Globus pallidus (tissue), 1 donor: ENCODE measurements around the gene RND3.

Source experiments
- DNase-seq: peaks from one replicate; pipeline ENCODE4 v3.0.0-alpha.2; 2015; ENCODE audit warnings: low spot score

The RND3 gene, protein sequence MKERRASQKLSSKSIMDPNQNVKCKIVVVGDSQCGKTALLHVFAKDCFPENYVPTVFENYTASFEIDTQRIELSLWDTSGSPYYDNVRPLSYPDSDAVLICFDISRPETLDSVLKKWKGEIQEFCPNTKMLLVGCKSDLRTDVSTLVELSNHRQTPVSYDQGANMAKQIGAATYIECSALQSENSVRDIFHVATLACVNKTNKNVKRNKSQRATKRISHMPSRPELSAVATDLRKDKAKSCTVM

DNA sequence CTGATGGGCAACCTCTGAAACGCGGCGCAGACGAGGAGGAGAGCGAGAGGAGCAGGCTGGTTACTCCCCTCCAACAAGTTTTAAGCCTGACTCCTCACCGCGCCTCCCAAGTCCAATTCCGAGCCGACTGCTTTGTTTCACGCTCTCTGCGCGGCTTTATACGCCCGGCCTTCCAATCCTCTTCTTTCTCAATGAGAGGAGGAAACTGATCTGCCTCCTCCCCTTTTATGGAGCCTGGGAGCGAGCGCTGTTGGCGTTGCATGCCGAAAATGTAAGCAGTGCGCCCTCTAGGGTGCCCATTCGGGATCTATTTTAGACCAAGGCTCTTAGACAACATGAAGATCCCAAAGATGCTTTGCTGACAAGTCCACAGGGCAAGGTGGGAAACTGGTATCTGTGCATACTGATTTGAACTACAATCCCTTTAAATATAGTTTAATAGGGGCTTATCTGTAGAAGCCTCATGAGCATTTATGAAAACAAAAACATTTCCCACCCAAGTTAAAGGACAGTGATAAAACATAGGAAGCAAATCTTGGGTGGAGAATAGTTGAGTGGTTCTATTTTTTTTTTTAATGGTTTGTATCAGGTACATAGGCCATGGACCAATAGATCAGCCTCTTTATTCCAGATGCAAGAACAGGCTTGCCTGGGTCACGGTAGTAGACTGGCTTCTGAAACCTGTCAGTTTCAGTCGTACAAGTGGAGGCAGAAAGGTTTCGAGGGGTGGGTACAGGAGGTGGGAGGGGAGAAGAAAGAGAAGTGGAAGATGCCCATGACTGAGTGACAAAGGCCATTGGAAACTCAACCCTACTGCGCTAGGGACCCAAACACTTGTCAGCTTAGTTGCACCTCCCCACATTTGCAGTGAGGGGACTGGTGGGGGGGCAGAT lies at the start of gene RND3:
Gene RND3, minus strand, starts transcription at position 131 of the 893 bp plus-strand sequence. CDS start 250 bp downstream, outside the sequence.
- DNase-seq, result peak; percentile 90

DNA sequence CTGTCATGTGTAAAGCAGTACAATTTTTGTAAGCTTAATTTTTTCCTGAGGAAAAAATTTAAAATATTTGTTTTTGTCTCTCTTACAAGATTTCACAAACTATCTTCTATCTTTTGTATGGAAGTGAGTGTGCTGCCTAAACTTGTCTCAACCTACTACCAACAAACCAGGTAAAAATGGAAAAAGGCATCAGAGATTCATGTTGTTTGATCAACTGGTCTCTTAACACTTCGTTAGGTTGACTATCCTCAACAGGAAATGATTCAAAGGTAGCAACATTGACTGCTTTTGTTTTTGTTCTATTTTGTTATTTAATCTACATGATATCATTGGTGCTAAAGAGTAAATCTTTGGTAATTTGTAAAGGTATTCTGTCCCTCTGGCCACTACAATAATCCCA lies 47.7 kb upstream of the RND3 start:
- no peak for DNase-seq

DNA sequence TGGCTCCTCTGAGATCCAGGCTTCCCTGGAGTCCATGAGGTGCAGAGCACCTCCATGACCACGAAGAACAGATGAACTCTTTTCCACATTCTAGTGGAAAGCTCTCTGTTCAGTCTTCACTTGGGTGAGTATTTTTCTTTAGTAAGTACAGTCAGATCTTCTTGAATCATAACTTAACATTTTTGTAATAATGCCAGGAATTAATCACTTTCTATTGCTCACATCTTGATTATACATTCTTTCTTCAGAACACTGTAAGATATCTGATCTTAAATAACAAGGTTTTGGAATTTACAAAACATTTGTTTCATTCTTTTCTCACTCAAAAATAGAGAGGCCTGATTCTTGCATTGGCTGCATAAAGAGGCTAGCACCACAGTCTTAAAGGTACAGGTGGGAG lies 45.4 kb upstream of the RND3 start:
- DNase-seq, result no peak

DNA sequence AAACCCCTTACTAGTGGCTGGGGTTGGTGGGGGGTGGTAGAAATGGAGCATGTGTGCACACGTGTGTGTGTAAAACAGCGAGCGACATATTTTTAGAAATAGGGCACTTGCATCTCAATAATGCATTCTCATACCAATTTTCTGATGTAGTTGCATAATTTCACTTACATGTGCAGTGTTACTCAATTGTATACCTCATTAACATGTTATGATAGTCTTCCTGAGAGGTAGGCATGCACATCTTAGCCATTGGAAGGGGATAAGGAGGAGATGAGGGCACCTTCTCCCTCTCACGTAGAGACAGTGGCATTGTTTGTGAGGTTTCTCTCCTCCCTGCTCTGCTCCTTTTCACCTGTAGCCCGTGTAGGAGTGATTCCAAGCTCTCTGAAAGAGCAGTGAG lies 44.6 kb upstream of the RND3 start:
- DNase-seq, result no peak

DNA sequence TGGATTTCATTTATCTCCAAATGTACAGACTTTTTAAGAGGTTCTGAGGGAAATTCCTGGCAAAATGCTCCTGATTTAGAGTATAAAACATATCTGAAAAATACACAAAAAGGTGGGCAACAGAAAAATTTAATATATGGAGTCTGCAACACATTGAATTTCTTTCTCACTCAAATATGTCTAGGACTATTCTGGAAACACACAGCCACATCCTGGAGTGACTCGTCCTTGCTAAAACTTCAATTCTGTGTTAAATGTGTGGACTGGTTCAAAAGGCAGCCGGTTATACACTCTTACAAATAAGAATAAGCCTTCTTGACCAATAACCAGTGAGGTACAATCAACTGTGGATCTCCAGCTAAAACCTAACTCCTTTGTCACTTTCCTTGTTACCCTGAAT lies 44.1 kb upstream of the RND3 start:
- DNase-seq, result no peak

DNA sequence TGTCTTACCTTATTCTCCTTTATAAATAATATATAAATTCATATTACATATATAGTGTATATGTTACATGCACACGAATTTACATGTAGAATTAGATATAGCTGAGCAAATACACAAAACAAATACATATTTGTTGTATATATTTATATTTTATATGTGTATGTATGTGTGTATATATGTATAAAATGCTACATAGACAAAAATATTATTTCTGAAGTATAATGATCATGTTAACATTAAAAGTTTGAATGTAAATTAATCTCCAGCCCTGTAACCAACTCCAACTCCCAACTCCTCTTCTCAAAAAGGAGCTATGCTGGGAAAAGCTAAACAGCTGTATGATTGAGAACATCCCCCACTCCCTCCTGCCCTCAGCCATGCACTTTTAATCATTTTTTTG lies 42.7 kb upstream of the RND3 start:
- no peak for DNase-seq

DNA sequence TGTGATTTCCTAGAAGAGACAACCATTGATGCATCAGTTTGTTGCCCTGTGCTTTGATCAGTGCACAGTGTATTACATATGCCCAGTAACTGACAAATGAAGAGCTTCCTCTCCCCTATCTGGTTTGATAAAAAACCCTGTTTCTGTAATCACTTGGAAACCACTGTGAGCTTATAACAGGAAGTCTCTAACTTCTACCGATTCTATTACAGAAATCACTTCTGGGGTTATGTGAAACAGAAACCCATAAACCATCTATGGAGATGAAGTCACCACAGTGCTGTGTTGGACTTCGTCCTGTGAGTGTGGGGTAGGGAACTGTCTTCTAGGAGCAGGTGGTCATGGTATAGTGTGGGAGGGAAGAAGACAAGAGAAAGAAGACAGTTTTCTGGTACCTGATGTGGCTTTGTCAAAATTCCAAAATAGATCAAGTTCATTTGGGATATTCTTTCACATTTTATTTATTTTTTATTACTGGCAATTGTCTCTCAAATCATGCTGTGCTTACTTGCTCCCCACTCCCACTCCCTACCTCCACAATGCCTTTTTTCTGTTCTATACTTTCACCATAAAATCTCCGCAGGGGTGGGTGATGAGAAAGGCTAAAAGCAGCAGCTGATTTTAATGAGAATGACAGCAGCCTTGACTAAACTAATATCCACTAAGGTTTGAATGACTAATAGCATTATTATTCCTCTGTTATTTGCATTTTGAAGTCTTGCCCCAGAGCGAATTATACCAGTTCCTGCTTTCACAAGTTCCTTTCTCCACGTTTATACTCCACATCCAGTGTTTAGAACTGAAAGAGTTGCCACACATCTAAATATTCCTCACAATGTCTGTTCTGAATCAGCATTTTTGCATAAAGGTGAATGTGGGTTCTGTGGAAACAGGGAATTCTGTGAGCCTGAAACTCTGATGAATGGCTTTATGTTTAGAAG lies 41.7 kb upstream of the RND3 start:
- DNase-seq, result no peak

DNA sequence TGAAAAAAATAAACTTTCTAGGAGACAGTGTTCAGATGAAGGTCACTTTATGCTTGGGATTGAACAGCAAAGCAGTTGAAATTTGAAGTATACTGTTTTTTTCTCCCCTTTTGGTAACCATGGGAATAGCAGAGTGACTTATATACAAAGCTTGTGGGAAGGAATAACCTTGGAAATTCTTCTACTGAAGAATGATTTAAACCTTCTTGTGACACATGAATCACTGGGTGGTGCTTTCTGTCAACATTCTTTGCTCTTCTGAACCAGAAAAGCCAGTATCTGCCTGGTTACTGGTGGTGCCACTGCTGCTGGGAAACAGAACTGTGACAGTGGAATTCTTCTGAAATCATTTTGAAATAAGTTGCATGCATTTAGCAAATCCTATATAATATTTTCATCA lies 39.4 kb upstream of the RND3 start:
- no peak for DNase-seq

DNA sequence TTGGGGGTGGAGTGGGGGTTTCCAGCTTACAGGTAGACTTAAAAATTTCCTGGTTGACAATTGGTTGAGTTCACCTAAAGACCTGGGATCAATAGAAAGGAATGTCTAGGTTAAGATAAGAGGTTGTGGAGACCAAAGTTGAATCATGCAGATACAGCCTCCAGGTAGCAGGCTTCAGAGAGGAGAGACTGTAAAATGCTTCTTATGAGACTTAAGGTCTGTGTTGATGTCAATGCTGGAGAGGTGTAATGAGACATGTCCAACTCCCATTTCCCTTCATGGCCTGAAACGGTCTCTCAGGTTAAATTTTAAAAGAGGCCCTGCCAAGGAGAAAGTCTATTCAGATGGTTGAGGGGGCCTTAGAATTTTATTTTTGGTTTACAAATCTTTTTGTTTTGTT lies 38.5 kb upstream of the RND3 start:
- DNase-seq, result no peak

DNA sequence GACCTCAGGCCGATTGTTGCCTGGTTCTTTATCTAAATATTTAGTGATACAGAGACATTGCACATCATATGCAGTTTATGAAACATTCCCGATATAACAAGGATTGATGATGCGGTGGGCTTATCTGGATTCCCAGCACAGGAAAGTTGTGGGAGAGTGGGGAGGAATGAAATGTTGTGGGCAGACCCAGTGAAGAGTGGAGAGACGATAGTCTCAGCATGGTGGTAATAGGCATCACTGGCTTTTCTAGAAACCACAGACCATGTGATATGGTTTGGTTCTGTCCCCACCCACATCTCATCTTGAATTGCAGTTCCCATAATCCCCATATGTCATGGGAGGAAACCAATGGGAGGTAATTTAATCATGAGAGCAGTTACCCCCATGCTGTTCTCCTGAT lies 34.8 kb upstream of the RND3 start:
- no peak for DNase-seq

DNA sequence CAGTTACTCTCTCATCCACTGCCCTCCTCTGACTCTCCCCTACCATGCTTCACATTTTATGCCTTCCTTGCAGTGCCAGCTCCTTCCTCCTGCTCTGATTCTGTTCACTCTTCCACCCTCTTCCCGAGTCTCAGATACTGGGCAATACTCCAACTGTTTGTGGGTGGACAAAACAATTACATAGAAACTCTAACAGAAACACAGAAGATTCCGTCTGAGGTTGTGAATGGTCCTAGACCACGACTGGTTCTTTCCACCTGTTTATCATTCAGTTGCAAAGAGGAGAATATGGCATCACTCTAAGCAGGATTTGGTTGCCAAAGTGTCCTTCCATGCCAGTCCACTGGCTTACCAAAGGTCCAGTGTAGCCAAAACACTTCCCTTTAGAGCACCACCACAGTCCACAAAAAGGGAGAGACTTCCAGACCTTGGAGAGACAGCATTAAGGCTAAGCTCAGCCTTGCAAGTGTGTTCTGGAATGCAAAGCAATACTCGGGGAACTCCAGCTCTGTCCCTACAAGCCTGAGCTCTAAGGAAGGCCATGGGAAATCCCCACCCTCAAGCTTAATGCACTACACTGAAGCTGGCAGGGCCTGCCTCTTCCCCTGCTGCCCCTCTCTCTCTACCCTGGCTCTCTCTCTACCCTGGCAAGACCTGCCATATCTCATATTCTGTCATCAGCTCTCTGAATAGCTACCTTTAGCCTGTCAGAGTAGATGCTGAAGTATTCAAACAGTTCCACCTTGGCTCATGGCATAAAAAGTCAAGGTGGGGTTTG lies 33.6 kb upstream of the RND3 start:
- DNase-seq, result no peak

DNA sequence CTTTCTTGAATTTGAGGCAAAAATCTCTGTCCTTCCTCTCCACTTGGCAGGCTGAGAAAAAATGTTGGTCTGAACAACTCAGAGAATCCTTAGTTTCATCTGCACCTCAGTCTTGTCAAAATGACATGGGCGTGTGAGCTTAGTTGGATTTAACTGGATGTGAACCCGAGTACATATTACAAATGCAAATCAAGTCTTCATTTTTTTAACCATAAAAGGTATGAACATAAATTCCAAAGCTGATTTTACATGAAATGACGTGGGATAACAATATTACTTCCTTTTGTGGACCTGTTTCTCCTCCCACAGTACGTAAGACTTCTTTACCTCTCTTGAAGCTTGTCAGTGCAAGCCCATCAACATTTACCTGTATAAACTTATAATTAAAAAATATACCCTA lies 32.6 kb upstream of the RND3 start:
- no peak for DNase-seq

DNA sequence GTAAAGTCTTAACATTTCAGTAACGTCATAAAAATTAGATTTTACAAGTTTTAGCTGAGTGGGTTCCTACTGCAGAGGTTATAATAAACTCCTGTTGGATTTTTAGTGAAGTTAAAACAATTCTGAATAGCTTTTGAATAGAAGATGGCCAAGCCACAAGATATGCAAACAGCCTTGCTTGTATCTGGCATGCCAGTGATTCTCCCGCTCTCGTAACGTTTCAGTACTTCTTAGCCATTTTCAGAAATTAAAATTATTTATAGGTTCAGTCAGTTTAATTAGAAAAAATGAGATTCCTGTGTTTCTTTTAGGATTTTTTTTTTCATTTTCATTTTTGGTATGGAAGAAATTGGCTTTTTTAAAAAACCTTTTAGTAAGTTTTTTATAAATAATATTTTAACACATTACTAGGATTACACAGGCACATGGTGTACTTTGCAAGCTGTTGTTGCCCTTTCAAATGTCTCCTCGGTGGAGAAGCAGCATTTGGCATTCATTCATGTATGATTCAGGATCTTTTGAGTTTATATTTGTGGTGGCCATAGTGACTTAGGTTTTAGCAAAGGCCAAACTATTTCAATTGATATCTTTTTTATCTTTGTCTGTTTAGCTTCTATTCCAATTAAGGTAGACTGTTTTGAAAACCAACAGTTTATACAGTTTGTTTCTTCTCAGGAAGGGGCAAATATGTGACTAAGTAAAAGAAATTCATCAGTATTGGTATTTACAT lies 30.6 kb upstream of the RND3 start:
- no peak for DNase-seq

DNA sequence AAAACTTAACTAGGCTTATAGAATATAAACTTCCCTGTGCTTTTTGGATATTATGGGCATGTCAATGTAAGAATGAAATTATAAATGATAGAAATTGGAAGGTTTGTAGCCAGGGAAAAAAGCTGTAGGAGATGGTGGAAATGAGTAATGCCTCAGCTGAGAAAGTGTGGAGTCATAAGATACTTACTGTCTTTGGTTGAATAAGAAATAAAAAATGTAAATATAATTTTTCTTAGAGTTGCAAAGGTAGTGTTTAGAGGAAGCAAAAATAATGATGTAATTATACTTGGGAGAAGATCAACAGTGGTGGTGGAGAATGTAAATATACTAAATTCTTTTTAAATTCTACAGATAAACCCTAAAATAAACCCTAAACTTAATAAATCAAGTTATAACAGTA lies 26.2 kb upstream of the RND3 start:
- no peak for DNase-seq

DNA sequence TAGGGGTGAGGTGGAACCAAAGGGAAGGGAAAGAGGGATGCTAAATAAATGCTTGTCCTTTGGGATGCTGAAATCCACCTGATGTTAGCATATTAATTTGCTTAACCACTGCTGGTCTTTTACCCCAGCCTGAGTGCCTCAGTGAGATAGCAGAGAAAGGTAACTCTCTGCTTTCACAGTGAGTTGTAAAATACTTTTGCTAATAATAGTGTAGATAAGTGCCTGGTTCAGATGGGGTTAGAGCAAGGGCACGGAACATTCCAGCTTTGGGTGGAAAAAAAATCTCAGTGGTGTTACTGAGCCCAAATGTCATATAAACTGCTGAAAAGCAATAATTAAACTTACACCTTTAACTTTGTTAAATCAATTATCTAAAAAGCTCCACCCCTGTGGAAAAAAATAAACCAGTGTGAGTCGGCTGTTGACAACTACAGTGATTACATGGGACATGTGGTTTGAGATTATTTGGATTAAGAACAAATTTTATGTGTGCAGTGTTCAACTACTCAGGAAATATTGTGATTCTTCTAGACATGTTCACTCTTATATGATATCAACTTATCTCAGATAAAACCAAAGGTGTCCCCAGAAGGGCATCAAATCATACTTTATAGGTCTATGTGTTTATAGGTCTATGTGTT lies 21.1 kb upstream of the RND3 start:
- DNase-seq, result no peak

DNA sequence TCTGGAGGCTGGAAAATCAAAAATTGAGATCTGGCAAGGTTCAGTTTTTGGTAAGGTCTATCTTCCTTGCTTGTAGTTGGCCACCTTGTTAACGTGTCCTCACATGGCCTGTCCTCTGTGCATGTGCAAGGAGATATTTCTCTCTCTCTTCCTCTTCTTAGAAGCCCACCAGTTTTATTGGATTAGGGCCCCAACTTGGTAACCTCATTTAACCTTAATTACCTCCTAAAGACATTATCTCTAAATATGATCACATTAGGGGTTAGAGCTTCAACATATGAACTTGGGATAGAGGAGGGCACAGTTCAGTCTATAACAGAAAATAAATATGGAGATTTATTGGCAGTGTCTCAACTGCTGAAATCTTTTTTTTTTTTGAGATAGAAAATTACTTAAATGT lies 19.6 kb upstream of the RND3 start:
- DNase-seq, result no peak

DNA sequence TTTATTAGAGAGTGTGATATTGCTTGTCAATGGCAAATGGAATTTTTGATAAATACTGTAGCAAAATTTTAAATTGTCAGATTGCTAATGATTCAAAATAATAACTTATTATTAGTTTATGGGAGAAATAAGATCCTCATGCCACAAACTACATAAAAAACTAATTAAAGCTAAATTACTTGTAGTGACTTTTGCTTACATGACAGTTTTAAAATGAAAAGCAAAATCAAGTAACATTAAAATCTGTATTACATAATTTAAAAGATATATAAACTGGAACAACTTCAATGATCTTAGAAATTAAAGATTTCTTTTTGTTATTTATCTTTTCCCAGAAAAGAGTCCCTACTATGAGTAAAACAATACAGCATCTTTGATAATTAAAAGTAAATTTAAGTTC lies 17.7 kb upstream of the RND3 start:
- DNase-seq, result no peak

DNA sequence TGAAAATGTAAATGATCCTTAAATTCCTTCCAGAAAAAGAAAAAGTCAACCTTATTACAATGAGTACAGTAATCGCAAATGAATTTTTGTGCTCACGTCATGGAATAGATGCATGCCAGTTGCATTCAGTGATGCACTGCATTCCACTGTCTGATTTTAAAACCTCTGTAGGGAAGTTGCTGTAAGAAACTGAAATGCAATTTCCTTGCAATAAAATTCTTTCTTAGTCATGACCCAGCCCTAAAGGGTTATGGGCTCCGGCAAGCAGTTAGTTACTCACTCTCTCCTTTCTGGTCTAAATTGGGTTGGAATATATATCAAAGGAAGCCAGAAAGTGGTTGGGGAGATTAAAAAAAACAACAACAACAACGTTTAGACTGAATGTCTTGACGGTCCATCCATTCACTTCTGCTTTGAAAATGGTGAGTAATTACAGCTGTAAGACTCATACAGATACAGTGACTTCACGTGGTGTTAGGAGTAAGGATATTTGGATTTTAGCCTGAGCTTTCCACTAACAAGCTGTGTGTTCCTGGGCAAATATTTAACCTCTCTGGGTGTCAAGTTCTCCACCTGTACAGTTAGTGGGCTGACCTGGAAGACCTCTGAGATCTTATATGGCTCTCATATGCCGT lies 8.6 kb upstream of the RND3 start:
- DNase-seq, result no peak

DNA sequence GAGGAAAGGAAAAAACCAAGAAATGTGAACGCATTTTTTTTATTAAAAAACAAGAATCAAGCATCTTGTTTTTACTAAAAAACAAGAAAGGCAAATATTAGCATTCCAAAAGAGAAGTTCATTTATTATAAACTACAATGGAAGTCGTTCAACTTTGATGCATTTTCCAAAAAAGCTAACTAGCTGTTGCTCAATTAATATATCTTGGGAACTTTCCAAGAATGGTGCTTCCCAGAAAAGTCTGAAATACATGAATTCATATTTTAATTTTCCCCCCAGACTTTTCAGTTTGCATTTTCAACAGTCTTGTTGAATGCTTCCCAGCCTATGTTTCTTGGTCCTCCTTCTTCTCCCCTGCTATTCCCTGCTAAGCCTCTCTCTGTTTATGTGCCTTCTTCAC lies 7.5 kb upstream of the RND3 start:
- no peak for DNase-seq
